GM18867 (cell line): Measurements from ENCODE around the gene RIMS4.

Experiments
- ATAC-seq: cut with Tn5 transposase; IDR thresholded peaks from one replicate; pipeline ENCODE4 v1.9.1; 2021; ENCODE audit warnings: mild to moderate bottlenecking, moderate library complexity; ENCODE audit not compliant: unreplicated experiment

The RIMS4 gene

GRCh38 chr20:44723391-44723790 is 87.0 kb downstream of the RIMS4 start:
- ATAC-seq, result no peak

- ATAC-seq, result no peak
These were observed 87.4 kb downstream of the RIMS4 start for GRCh38 chr20:44722990-44723389.

- no peak for ATAC-seq
These were observed 88.6 kb downstream of the RIMS4 start for GRCh38 chr20:44721785-44722054.

DNA sequence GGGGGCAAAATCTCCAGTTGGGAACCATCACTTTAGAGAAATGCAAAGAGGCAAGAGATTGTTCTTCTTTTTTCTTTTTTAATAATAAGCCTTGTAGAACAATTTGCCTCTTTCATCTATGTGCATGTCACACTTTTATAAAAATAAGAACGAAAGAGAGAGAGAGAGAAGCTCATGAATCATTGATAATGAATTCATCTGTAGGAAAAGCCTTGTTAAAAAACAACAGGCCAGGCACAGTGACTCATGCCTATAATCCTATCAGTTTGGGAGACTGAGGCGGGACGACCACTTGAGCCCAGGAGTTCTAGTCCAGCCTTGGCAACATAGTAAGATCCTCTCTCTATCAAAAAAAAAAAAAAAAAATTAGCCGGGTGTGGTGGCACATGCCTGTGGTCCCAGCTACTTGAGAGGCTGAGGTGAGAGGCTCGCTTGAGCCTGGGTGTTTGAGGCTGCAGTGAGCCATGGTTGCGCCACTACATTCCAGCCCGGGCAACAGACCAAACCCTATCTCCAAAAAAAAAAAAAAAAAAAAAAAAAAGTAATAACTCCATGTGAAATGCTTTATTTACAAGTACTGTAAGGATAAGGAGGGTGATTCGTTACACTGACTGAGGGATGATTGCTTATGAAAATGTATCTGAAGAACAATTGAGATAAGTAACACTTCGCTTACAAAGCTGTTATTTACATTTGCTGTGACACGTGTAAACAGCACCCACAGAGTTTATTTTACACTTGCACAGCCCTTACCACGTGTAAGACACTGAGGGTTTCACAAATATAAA is 89.2 kb downstream of the RIMS4 start:
- no peak for ATAC-seq

- ATAC-seq, result no peak
These were observed 89.7 kb downstream of the RIMS4 start for GRCh38 chr20:44720621-44720996.

DNA sequence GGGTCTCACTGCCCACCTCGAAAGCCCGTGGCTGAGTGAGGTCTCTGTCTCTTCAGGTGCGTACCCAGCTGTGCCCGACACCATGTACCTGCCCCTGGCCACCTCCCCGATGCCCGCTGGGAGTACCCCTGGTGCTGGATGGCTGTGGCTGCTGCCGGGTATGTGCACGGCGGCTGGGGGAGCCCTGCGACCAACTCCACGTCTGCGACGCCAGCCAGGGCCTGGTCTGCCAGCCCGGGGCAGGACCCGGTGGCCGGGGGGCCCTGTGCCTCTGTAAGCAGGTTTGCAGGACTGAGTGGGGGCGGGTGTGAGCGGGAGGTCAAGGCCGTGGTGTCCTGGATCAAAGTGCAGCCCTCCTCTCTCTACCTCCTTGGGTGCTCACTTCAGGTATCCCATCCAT is 90.5 kb downstream of the RIMS4 start:
- no peak for ATAC-seq

DNA sequence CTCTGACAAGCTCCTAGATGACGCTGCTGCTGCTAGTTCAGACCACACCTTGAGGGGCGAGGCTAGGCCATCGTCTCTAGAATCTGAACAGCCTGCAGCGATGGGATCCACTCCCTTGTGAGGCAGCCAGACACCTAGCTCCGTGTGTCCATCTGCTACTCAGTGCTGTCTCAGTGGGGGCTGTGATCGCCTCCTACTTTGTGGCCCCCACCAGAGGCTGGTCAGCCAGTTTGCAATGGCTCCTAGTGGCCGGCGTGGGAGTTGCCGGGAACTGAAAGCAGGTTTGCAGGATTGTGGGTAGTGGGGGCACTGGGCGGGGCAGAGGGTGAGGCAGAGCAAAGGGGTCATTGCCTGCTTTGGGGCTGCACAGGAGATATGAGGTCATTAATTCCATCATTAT is 92.4 kb downstream of the RIMS4 start:
- no peak for ATAC-seq

DNA sequence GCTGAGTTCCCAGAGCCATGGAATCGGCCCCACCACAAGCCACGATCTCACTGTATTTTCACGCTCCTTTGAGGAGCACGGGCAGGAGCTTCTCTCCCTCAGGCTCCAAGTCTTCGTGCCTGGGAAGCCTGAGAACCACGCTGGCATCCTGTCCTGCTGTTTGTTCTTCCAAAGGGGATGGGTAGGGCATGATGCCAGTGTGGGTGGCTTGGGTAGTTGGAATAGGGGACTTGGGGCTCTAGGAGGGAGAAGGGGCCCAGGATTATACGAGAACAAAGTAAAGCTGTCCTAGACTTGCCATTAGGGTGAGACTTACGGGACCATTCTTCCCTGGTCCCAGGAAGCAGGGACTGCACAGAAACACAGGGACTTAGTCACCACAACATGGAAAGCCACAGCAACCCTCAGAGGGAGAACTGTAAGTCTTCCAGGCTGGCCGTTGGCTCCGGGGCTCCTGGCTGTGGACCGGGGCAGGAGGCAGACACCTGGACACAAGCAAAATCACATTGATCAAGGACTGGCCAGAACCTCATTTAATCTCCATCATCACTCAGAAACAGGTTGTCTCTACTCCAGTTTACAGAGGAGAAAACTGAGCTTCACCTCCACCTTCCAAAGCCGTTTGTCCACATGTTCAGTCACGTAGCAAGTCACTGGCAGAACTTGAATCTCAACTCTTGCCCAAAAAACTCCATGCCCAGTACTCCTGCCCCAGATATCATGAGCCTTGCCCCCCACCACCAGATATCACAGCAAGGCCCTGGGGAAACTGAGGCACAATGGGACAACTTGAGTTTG is 93.8 kb downstream of the RIMS4 start:
- no peak for ATAC-seq

- no peak for ATAC-seq
These were observed 94.6 kb downstream of the RIMS4 start for GRCh38 chr20:44715499-44716308.

GRCh38 chr20:44714701-44715498 is 95.4 kb downstream of the RIMS4 start, which contains the start of gene CCN5:
CCN5 (plus strand) TSS chr20:44715369; CDS start chr20:44715391, 22 bp downstream.
- ATAC-seq, result no peak

DNA sequence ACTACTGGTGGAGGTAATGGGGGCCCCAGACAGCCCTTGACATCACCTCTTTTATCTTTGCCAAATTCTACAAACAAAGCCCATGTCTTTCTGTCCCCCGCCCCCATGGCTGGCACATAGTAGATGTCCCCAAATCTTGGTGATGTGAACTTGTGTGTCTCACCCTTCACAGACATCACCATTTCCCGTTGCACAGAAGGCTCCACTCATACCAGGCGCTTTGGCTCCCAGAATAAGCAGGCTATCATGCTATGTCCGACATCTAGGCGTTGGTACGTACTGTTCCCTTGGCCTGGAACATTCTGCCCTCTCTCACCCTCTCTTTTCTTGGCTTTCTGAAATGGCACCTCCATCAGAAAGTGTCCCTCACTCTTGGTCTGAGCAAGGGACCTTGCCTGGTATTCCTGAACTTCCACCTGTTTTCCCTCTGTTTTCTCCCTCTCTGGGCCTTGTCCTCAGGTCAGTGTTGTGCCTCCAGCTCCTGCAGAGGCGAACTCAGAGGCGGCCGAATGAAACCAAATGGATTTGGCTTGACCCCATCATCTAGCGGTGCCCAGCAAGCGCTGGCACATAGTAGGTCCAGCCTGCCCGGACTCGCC is 96.1 kb downstream of the RIMS4 start:
- no peak for ATAC-seq

- no peak for ATAC-seq
These were observed 99.1 kb downstream of the RIMS4 start for GRCh38 chr20:44711237-44711636.

DNA sequence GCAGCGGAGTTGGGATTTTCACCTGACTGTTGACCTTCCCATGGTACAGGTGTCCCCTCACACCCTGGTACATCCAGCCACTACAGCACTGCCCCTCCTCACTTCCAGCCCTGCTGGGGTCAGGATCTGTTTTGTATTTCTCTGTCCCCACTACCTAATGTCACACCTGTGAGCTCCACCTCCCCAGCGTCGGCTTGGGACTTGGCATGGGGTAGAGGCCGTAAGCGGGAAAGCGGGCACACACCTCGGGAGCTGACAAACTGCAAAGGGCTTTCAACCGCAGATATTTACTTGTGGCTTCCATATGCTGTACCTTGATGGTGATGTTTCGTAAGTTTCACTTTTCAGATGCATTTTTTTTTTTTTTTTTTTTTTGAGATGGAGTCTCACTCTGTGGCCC is 100.5 kb downstream of the RIMS4 start:
- no peak for ATAC-seq

DNA sequence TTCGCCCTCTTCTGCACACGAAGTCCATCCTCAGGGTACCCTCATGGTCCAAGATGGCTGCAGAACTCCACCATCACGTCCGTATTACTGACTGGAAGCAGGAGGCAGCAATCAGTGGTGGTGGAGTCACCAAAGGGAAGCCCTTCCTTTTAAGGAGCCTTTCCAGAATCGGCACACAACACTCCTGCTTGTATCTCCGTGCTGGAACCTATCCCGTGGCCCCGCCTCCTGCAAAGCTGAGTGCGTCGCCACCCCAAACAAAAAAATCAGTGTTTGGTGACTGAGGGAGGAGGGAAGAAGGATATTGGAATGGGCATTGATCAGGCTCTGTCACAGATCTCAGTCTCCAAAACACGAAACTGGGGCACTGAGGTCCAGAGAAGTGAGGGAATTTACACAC is 101.0 kb downstream of the RIMS4 start:
- no peak for ATAC-seq

- ATAC-seq, result no peak
These were observed 103.2 kb downstream of the RIMS4 start for GRCh38 chr20:44707018-44707579.

- no peak for ATAC-seq
These were observed 103.9 kb downstream of the RIMS4 start for GRCh38 chr20:44706301-44707017.

- no peak for ATAC-seq
These were observed 104.8 kb downstream of the RIMS4 start for GRCh38 chr20:44705364-44706094.

GRCh38 chr20:44704551-44704971 is 105.8 kb downstream of the RIMS4 start:
- ATAC-seq, result no peak
